GM12878 (cell line): ENCODE results near the gene LSM11. TPM values are rescaled to one million over a fixed set of nuclear protein-coding genes. Genes with fewer than 3 reads are reported as not detected.

Source experiments
- ATAC-seq: fragments of 200-7000 bp; cut with Tn5 transposase; 3 replicates; pipeline ENCODE4 v1.9.1; 2020; ENCODE audit warnings: mild to moderate bottlenecking, moderate library complexity
- BruUV-seq: library from RNA; stranded (reverse); fragments of 400-500 nt; replicated peaks from 2 replicates; lab custom pipeline; 2021; lab: Mats Ljungman, UMichigan
- CTCF ChIA-PET: fragments of 300-600 bp; sonication (Branson Sonifier 250); formaldehyde crosslinking; extraction: SDS; loops from one replicate; lab custom pipeline; 2021; ENCODE audit warnings: inconsistent platforms; lab: Yijun Ruan, JAX
- POLR2A ChIA-PET: fragments of 350-600 bp; formaldehyde crosslinking; extraction: SDS; loops from one replicate; lab custom pipeline; 2021; ENCODE audit warnings: inconsistent platforms; lab: Charles Lee
- RAD21 ChIA-PET: fragments of 300-600 bp; sonication (Branson Sonifier 250); formaldehyde crosslinking; loops from one replicate; lab custom pipeline; 2023; ENCODE audit warnings: antibody characterized with exemption; ENCODE audit not compliant: unreplicated experiment; lab: Charles Lee
- SMC1A ChIA-PET: fragments of 300-600 bp; sonication (Branson Sonifier 250); formaldehyde crosslinking; loops from one replicate; lab custom pipeline; 2023; ENCODE audit not compliant: unreplicated experiment, uncharacterized antibody; lab: Charles Lee
- DNase-seq: peaks from one replicate; pipeline ENCODE4 v3.0.0-alpha.2; 2011; ENCODE audit warnings: low read depth, low spot score
- FAIRE-seq: peaks from 3 replicates; lab custom pipeline; 2011; peaks lifted over from hg19 to GRCh38; lab: Jason Lieb, UNC
- H2AFZ ChIP-seq: 2 replicates; pipeline ENCODE4 v1.6.0; 2011; ENCODE audit warnings: low read depth, low read length, control low read depth; ENCODE audit not compliant: control insufficient read depth
- H3K27ac ChIP-seq: 2 replicates; pipeline ENCODE4 v1.5.1; 2011; ENCODE audit warnings: control low read depth; ENCODE audit not compliant: control insufficient read depth, insufficient read depth
- H3K27me3 ChIP-seq, 2 experiments: replicated peaks in 1 of 2; 2 replicates each; pipeline versions ENCODE4 v1.6.0 to v1.6.1; 2011; ENCODE audit warnings: low read length in 1 of 2; ENCODE audit not compliant: control insufficient read depth in 2 of 2, insufficient read depth in 2 of 2
- H3K36me3 ChIP-seq, 2 experiments: 2 replicates each; pipeline ENCODE4 v1.5.1; 2011; ENCODE audit warnings: low read length in 1 of 2; ENCODE audit not compliant: control insufficient read depth in 2 of 2, insufficient read depth in 2 of 2
- H3K4me1 ChIP-seq: 2 replicates; pipeline ENCODE4 v1.6.1; 2011; ENCODE audit warnings: mild to moderate bottlenecking, low read length, moderate library complexity, mixed read lengths; ENCODE audit not compliant: control insufficient read depth, insufficient read depth
- H3K4me2 ChIP-seq: 2 replicates; pipeline ENCODE4 v1.6.0; 2011; ENCODE audit warnings: control low read depth; ENCODE audit not compliant: control insufficient read depth, insufficient read depth
- H3K4me3 ChIP-seq: fragments of 200-600 bp; sonication (generic); 2 replicates; pipeline ENCODE4 v1.5.1; 2016
- H3K79me2 ChIP-seq: 2 replicates; pipeline ENCODE4 v1.6.0; 2011; ENCODE audit warnings: low read length; ENCODE audit not compliant: control insufficient read depth, insufficient read depth
- H3K9ac ChIP-seq: 2 replicates; pipeline ENCODE4 v1.8.0; 2011; ENCODE audit warnings: low read length, control low read depth, mixed read lengths; ENCODE audit not compliant: control insufficient read depth, insufficient read depth
- H3K9me3 ChIP-seq: replicated peaks from 3 replicates; pipeline ENCODE4 v1.5.1; 2011; ENCODE audit warnings: mild to moderate bottlenecking, low read length; ENCODE audit not compliant: control insufficient read depth, insufficient read depth
- H4K20me1 ChIP-seq: 2 replicates; pipeline ENCODE4 v1.6.0; 2011; ENCODE audit not compliant: control insufficient read depth, insufficient read depth
- ATF2 ChIP-seq: IDR thresholded peaks from 2 replicates; pipeline ENCODE4 v1.6.1; 2012; ENCODE audit warnings: low read length, inconsistent platforms
- ATF3 ChIP-seq: IDR thresholded peaks from 2 replicates; pipeline ENCODE4 v1.6.1; 2011; ENCODE audit warnings: low read depth, mild to moderate bottlenecking, low read length, moderate library complexity, borderline replicate concordance; ENCODE audit errors: extremely low read depth
- CBX5 ChIP-seq: sonication (generic); IDR thresholded peaks from 2 replicates; pipeline ENCODE4 v1.6.1; 2016; ENCODE audit warnings: low read depth, moderate library complexity, mild to moderate bottlenecking, inconsistent platforms
- CTCF ChIP-seq, 3 experiments: IDR thresholded peaks in 2 of 3; conservative IDR thresholded peaks in 1 of 3; 2 replicates each; pipeline ENCODE4 v1.5.1; 2011; ENCODE audit warnings: low read depth in 3 of 3, low read length in 3 of 3, mild to moderate bottlenecking in 3 of 3, control low read depth in 2 of 3, moderate library complexity in 2 of 3, inconsistent platforms in 1 of 3, mixed read lengths in 1 of 3; ENCODE audit not compliant: control insufficient read depth in 2 of 3, insufficient read depth in 1 of 3; ENCODE audit errors: extremely low read depth in 1 of 3
- EGR1 ChIP-seq, 2 experiments: IDR thresholded peaks; 1 replicate in 1 of 2; 2 replicates in 1 of 2; pipeline ENCODE4 v1.6.1; 2011 to 2012; ENCODE audit warnings: low read depth in 2 of 2, low read length in 2 of 2, borderline replicate concordance in 1 of 2, mild to moderate bottlenecking in 1 of 2, moderate library complexity in 1 of 2
- EP300 ChIP-seq, 2 experiments: fragments of 150-350 bp in 1 of 2; IDR thresholded peaks; 2 replicates each; pipeline ENCODE4 v1.6.1; 2011 to 2012; ENCODE audit warnings: low read depth in 2 of 2, low read length in 2 of 2, borderline replicate concordance in 1 of 2, improper control_type of control experiment in 1 of 2, inconsistent platforms in 1 of 2; ENCODE audit not compliant: control insufficient read depth in 1 of 2
- HDAC6 ChIP-seq: fragments of 200-600 bp; sonication (generic); IDR thresholded peaks from one replicate; pipeline ENCODE4 v1.8.0; 2017; ENCODE audit warnings: antibody characterized with exemption; ENCODE audit not compliant: unreplicated experiment
- IRF3 ChIP-seq: fragments of 450-650 bp; IDR thresholded peaks from 2 replicates; pipeline ENCODE4 v1.6.1; 2014; ENCODE audit warnings: mild to moderate bottlenecking
- KDM1A ChIP-seq: fragments of 200-600 bp; sonication (generic); IDR thresholded peaks from 2 replicates; pipeline ENCODE4 v1.6.1; 2016; ENCODE audit warnings: borderline replicate concordance
- MEF2B ChIP-seq: fragments of 450-650 bp; IDR thresholded peaks from 2 replicates; pipeline ENCODE4 v1.6.1; 2018; ENCODE audit warnings: mild to moderate bottlenecking, moderate library complexity; ENCODE audit not compliant: partially characterized antibody, poor library complexity, severe bottlenecking
- POU2F2 ChIP-seq: IDR thresholded peaks from 3 replicates; pipeline ENCODE4 v1.6.1; 2011; ENCODE audit warnings: low read depth, mild to moderate bottlenecking, low read length, borderline replicate concordance
- RELA ChIP-seq: fragments of 450-650 bp; IDR thresholded peaks from 2 replicates; pipeline ENCODE4 v1.8.0; 2014; ENCODE audit warnings: borderline replicate concordance; ENCODE audit not compliant: partially characterized antibody
- SREBF1 ChIP-seq: IDR thresholded peaks from 2 replicates; pipeline ENCODE4 v1.6.1; 2012; ENCODE audit warnings: mild to moderate bottlenecking, low read length
- TCF3 ChIP-seq: IDR thresholded peaks from 2 replicates; pipeline ENCODE4 v1.6.1; 2012; ENCODE audit warnings: low read depth, mild to moderate bottlenecking, low read length, borderline replicate concordance; ENCODE audit not compliant: insufficient read depth
- WGBS: methylation state at CpG from one replicate; pipeline ENCODE4 v1.1.6; 2016; ENCODE audit warnings: low lambda C conversion rate; ENCODE audit not compliant: insufficient replicate concordance, insufficient coverage; ENCODE audit errors: missing lambda C conversion rate; 5-methylcytosine and 5-hydroxymethylcytosine counted together
- in situ Hi-C: fragments of 300-500 bp; cut with MboI; formaldehyde crosslinking; loops from 9 replicates; pipeline ENCODE4 v1.14.3; 2018; ENCODE audit warnings: mixed read lengths
- intact Hi-C: fragments of 100-400 bp; cut with micrococcal nuclease; formaldehyde crosslinking; loops from one replicate; pipeline ENCODE4 v1.14.2; 2022; ENCODE audit not compliant: unreplicated experiment
- polyA plus RNA-seq, 11 experiments: library from polyadenylated mRNA; depleted of rRNA in 4 of 11; unstranded in 6 of 11; stranded (reverse) in 5 of 11; fragments of >200 nt; fragmentation: Nextera tagmentation in 4 of 11; fragmentation: Illumina TruSeq in 1 of 11; extraction: Ambion mirVana in 4 of 11; extraction: Trizol in 1 of 11; gene quantifications; 1 replicate in 1 of 11; 2 replicates in 10 of 11; pipeline versions ENCODE4 v1.2.1 to v1.2.3, GENCODE V29; 2011 to 2016; ENCODE audit warnings: inconsistent platforms in 2 of 11, missing spikeins in 2 of 11, low read depth in 1 of 11
- total RNA-seq, 4 experiments: library from RNA; depleted of rRNA in 3 of 4; stranded (reverse); fragments of >200 nt in 3 of 4; fragmentation: Illumina TruSeq in 1 of 4; extraction: Trizol in 1 of 4; gene quantifications; 2 replicates each; pipeline versions ENCODE4 v1.2.1 to v1.2.3, GENCODE V29; 2013 to 2021

LSM11 gene
- total and polyA plus RNA-seq, 10 of the 15 experiments (the other 5 are each of a cell fraction or from before 2014, with no cell fraction given): 0.71 to 8.5 (median 4.2) TPM

- FAIRE-seq: no peak
- ATAC-seq: no peak
- no peaks in the 10 kb centered on the region for H3K9me3 ChIP-seq
These were observed 6.8 kb downstream of the LSM11 start for GRCh38 chr5:157750320-157750719.

More at GRCh38 chr5:157750320-157750719, 6.8 kb downstream of the LSM11 start:
- ChIA-PET POLR2A (interaction anchor here (0.9 kb wide), 1 partner anchor 24 kb away, joined by 3 read pairs; no protein-coding TSS in a partner anchor), CTCF (interaction anchor here (0.8 kb wide), 1 partner anchor 79 kb away, joined by 3 read pairs; no protein-coding TSS in a partner anchor), RAD21 (interaction anchor here (0.7 kb wide), 1 partner anchor 13 kb away, joined by 3 read pairs; no protein-coding TSS in a partner anchor)
- Histone ChIP-seq H3K9ac (no peak overlapping the region), H3K36me3 (peaks cover 3 to 4% of the 10 kb centered on the region in 2 experiments; a peak in 3 of 4 replicates), H3K27me3 (no peaks in the 10 kb centered on the region), H3K4me2 (no peak overlapping the region), H2AFZ (no peak overlapping the region), H4K20me1 (no peaks in the 10 kb centered on the region), H3K27ac (no peak overlapping the region), H3K79me2 (no peaks in the 10 kb centered on the region)
- in situ Hi-C loops: no loop called here
- no peak for DNase-seq
- TF ChIP-seq IRF3: no peak
- TF ChIP-seq HDAC6: no peak
- TF ChIP-seq SREBF1: no peak
- no peak for TF ChIP-seq RELA
- TF ChIP-seq TCF3: no peak
- TF ChIP-seq EGR1 (IDR thresholded peaks at IDR 0.05; ENCODE audit: borderline replicate concordance in 1 of 2, low read depth in 2 of 2, low read length in 2 of 2): no peak
- TF ChIP-seq POU2F2: no peak
- no peak for TF ChIP-seq CTCF (IDR thresholded peaks at IDR 0.05 in 2 of 3, conservative IDR thresholded peaks at IDR 0.05 in 1 of 3; ENCODE audit: control insufficient read depth in 2 of 3, extremely low read depth in 1 of 3, insufficient read depth in 1 of 3, low read depth in 3 of 3, low read length in 3 of 3)
- TF ChIP-seq CBX5: no peak
- TF ChIP-seq ATF3: no peak
- TF ChIP-seq ATF2: no peak
- TF ChIP-seq KDM1A: no peak
- no peak for TF ChIP-seq MEF2B
- TF ChIP-seq EP300 (IDR thresholded peaks at IDR 0.05; ENCODE audit: borderline replicate concordance in 1 of 2, control insufficient read depth in 1 of 2, low read depth in 2 of 2, low read length in 2 of 2): no peak
- TF ChIP-seq, all 136 proteins: peak for 0
- no peak overlapping the region for H3K4me3 ChIP-seq
- H3K4me1 ChIP-seq: peaks cover 7% of the 10 kb centered on the region; the same call in 1 of the 2 replicates
- intact Hi-C loops: no loop called here
- 85% methylated on average over 1 of the region's 1 CpG for WGBS
- SMC1A ChIA-PET: interaction anchor here (1.0 kb wide), 1 partner anchor 9 kb away, joined by 3 read pairs; no protein-coding TSS in a partner anchor
- BruUV-seq: no TSS peak
